Adrenal gland (tissue), 12 donors: ENCODE measurements around the gene RBPJL. TPM values are rescaled to one million over a fixed set of nuclear protein-coding genes. Genes with fewer than 3 reads are reported as not detected.

Experiments used
- DNase-seq, 7 donors: peaks; one replicate each; pipeline ENCODE4 v3.0.0-alpha.2; 2019 to 2020
- H3K27ac ChIP-seq, 5 donors: fragments of 200-600 bp; sonication (generic) in 4 of 5; 1 replicate in 3 of 5; 2 replicates in 2 of 5; pipeline versions ENCODE4 v1.5.1 to v1.8.0; 2016 to 2020; ENCODE audit warnings: mild to moderate bottlenecking in 1 of 5
- H3K27me3 ChIP-seq: fragments of 200-600 bp; 2 replicates; pipeline ENCODE4 v1.8.0; 2021
- H3K36me3 ChIP-seq, 2 donors: fragments of 200-600 bp; replicated peaks in 1 of 2; 1 replicate in 1 of 2; 2 replicates in 1 of 2; pipeline versions ENCODE4 v1.5.1 to v1.8.0; 2018 to 2022
- H3K4me1 ChIP-seq, 2 donors: fragments of 200-600 bp; replicated peaks in 1 of 2; 1 replicate in 1 of 2; 2 replicates in 1 of 2; pipeline versions ENCODE4 v1.5.1 to v1.8.0; 2018 to 2021
- H3K4me3 ChIP-seq, 4 donors: fragments of 200-600 bp; sonication (generic) in 3 of 4; one replicate each; pipeline ENCODE4 v1.5.1; 2016 to 2018
- H3K9me3 ChIP-seq, 3 donors: fragments of 200-600 bp; sonication (generic) in 1 of 3; replicated peaks in 1 of 3; 1 replicate in 2 of 3; 2 replicates in 1 of 3; pipeline versions ENCODE4 v1.5.1 to v1.8.0; 2016 to 2021
- CTCF ChIP-seq, 6 experiments: fragments of 450-650 bp in 4 of 6; fragments of 200-600 bp in 2 of 6; sonication (generic) in 1 of 6; IDR thresholded peaks; 1 replicate in 5 of 6; 2 replicates in 1 of 6; pipeline versions ENCODE4 v1.5.1 to v1.8.0; 2016 to 2021; ENCODE audit warnings: antibody characterized with exemption in 6 of 6, mild to moderate bottlenecking in 2 of 6, moderate library complexity in 1 of 6
- POLR2A ChIP-seq, 2 donors: fragments of 450-650 bp; IDR thresholded peaks; one replicate each; pipeline ENCODE4 v1.6.1; 2017; ENCODE audit warnings: antibody characterized with exemption in 2 of 2, mild to moderate bottlenecking in 2 of 2, moderate library complexity in 1 of 2
- WGBS, 4 donors: extraction: QIAGEN DNeasy Blood & Tissue Kit in 2 of 4; methylation state at CpG; one replicate each; pipeline versions ENCODE4 v1.1.5 to v1.1.7; 2013 to 2017; 5-methylcytosine and 5-hydroxymethylcytosine counted together
- intact Hi-C, 2 donors: fragments of 100-400 bp; cut with DNase I; formaldehyde crosslinking; loops; one replicate each; pipeline versions ENCODE4 v1.14.1 to v1.15.0; 2022 to 2023
- polyA plus RNA-seq, 3 donors: library from polyadenylated mRNA; stranded (reverse); fragments of 200-250 nt in 2 of 3; fragments of 350-450 nt in 1 of 3; fragmentation: Illumina TruSeq in 1 of 3; extraction: RNeasy Lipid Tissue Mini Kit (QIAGEN cat#74804) in 1 of 3; gene quantifications; one replicate each; pipeline ENCODE4 v1.2.3, GENCODE V29; 2013 to 2014
- total RNA-seq, 9 donors: library from RNA; depleted of rRNA in 4 of 9; stranded (reverse); fragments of >200 nt in 4 of 9; fragments of 120-200 nt in 1 of 9; fragmentation: NEBNext Ultra II Directional in 1 of 9; extraction: Animal tissue kit (Norgen Biotek cat#: 25700) in 1 of 9; gene quantifications; one replicate each; pipeline versions ENCODE4 v1.1.0 to v1.2.4, GENCODE V29; 2013 to 2023
- donor health status: healthy with polysubstance abuse.
- donor health status: Bipolar disorder and iron deficiency.
- donor health status: DM: yes; HTN: yes; CAD: no.
- donor health status: DM: no; HTN: no; CAD: no.
- donor health status: DM: no; HTN: no; CAD: no.
- donor health status: DM: yes; HTN: yes; CAD: no.

The RBPJL gene
- total and polyA plus RNA-seq, 12 donors: 0.03 to 0.06 TPM; not detected in 10

GRCh38 chr20:45343532-45344167 lies 37.0 kb downstream of the RBPJL start:
- intact Hi-C loops: no loop called here
- Histone ChIP-seq H3K4me3 (peak overlapping the region in 1 of 4 donors; percentile 41), H3K4me1 (peaks cover 82 to 88% of the 10 kb centered on the region in 2 donors), H3K36me3 (no peaks in the 10 kb centered on the region), H3K27ac (peak overlapping the region; percentile 87 to 98 (median 94)), H3K27me3 (no peaks in the 10 kb centered on the region), H3K9me3 (no peaks in the 10 kb centered on the region)
- WGBS, 4 donors: 46 to 70% (median 54%) methylated on average over 6 of the region's 6 CpGs
- TF ChIP-seq CTCF (IDR thresholded peaks at IDR 0.05) (no peak), POLR2A (IDR thresholded peaks at IDR 0.05) (no peak)
- DNase-seq: peak in 1 of 7 donors; percentile 37

- Histone ChIP-seq H3K4me1 (peaks cover 76 to 82% of the 10 kb centered on the region in 2 donors), H3K4me3 (peak overlapping the region in 1 of 4 donors; percentile 41), H3K27me3 (no peaks in the 10 kb centered on the region), H3K36me3 (no peaks in the 10 kb centered on the region), H3K27ac (peak overlapping the region; percentile 87 to 98 (median 94)), H3K9me3 (no peaks in the 10 kb centered on the region)
- 25 to 33% (median 27%) methylated on average over 8 to 9 of the region's 9 CpGs for WGBS, 4 donors
- TF ChIP-seq POLR2A (IDR thresholded peaks at IDR 0.05) (peak; percentile 66 to 96), CTCF (IDR thresholded peaks at IDR 0.05) (no peak)
- intact Hi-C loops: no loop called here
- DNase-seq: peak; percentile 84 to 96 (median 93)
Measured at GRCh38 chr20:45344168-45344860, 37.7 kb downstream of the RBPJL start.

GRCh38 chr20:45345104-45345936 lies 38.7 kb downstream of the RBPJL start:
- Histone ChIP-seq H3K36me3 (no peaks in the 10 kb centered on the region), H3K27me3 (no peaks in the 10 kb centered on the region), H3K9me3 (no peaks in the 10 kb centered on the region), H3K4me1 (peaks cover 67 to 72% of the 10 kb centered on the region in 2 donors), H3K27ac (peak overlapping the region; percentile 63 to 98 (median 94)), H3K4me3 (no peak overlapping the region)
- intact Hi-C loops: no loop called here
- TF ChIP-seq CTCF (IDR thresholded peaks at IDR 0.05) (no peak), POLR2A (IDR thresholded peaks at IDR 0.05) (no peak)
- WGBS, 4 donors: 66 to 82% (median 72%) methylated on average over 9 of the region's 9 CpGs
- peak in 1 of 7 donors; percentile 39 for DNase-seq

- no peaks in the 10 kb centered on the region for H3K36me3 ChIP-seq
- H3K27ac ChIP-seq: peak overlapping the region; percentile 45 to 98 (median 94)
- intact Hi-C loops: no loop called here
- H3K4me1 ChIP-seq: peaks cover 57 to 62% of the 10 kb centered on the region in 2 donors
- peak overlapping the region in 1 of 4 donors; percentile 72 for H3K4me3 ChIP-seq
- no peaks in the 10 kb centered on the region for H3K27me3 ChIP-seq
- peak in 1 of 7 donors; percentile 32 for DNase-seq
- no peak for TF ChIP-seq CTCF (IDR thresholded peaks at IDR 0.05)
- no peak for TF ChIP-seq POLR2A (IDR thresholded peaks at IDR 0.05)
- 48 to 67% (median 52%) methylated on average over 3 of the region's 3 CpGs for WGBS, 4 donors
- no peaks in the 10 kb centered on the region for H3K9me3 ChIP-seq
Measured at GRCh38 chr20:45346291-45346718, 39.7 kb downstream of the RBPJL start.
